ENCODE results near the gene IL6ST. TPM values are rescaled to one million over a fixed set of nuclear protein-coding genes. Genes with fewer than 3 reads are reported as not detected.

The IL6ST gene
- total and polyA plus RNA-seq, 2 donors, result 94.1 to 95.9 TPM

DNA sequence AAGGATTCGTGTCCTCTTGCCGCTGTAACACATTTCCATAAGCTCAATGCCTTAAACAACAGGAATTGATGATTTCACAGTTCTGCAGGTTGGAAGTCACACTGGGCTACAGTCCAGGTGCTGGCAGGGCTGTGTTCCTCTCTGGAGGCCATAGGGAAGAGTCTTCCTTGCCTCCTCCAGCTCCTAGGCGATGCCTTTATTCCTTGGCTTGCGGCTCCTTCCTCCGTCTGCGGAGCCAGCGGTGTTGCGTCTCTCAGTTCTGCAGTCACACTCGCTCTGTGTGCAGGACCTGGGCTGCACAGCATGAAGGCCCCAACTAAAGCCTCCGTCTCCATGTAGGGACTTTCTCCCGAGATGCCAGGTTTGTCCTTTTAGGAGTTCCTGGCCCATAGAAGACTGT lies 70.0 kb downstream of the IL6ST start:
- Histone ChIP-seq H3K9me3 (ENCODE audit: control insufficient read depth in 2 of 2, insufficient read depth in 1 of 2, low read length in 1 of 2) (no peaks in the 10 kb centered on the region), H3K27me3 (ENCODE audit: control insufficient read depth in 2 of 2, insufficient read depth in 1 of 2, low read length in 1 of 2) (no peaks in the 10 kb centered on the region), H3K27ac (ENCODE audit: low read depth in 1 of 2, low read length in 1 of 2) (no peak overlapping the region), H3K36me3 (ENCODE audit: control insufficient read depth in 2 of 2, insufficient read depth in 2 of 2, low read length in 1 of 2) (no peaks in the 10 kb centered on the region), H3K4me1 (ENCODE audit: control insufficient read depth in 2 of 2, insufficient read depth in 2 of 2, low read length in 2 of 2) (peaks cover 5 to 12% of the 10 kb centered on the region in 2 donors), H3K4me3 (ENCODE audit: low read length in 2 of 2) (no peak overlapping the region)
- WGBS, result 98% methylated on average over 11 of the region's 11 CpGs
- no peak for DNase-seq (ENCODE audit: low read depth in 6 of 9, low spot score in 9 of 9)

DNA sequence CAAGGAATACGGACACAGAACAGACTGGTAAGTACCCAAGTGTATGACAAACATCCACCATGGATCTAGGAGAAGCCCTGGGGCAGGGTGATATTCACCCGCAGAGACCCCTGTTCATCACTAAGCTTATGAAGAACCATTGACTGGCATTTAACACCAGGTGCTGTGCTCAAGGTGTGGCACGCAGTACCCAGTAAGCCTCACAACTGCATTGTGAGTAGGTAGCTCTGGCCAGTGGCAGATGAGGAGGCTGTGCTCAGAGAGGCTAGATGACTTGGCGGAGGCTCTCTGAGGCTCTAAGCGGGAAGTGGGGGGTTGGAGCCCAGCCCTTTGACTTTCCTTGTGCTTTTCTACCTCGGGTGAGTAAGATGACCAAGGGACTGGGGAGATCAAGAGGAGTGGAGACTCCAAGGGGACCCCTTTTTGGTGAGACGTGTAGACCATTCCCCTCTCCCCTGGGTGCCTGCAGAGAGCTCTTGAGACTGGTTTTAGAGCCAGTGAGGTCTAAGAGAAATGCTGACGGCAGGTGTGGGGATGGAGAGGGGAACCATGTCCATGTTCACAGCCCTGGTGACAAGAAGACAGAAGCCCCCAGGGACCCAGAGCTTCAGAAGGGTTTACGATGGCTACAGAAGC lies 70.8 kb downstream of the IL6ST start:
- H3K4me3 ChIP-seq (ENCODE audit: low read length in 2 of 2), result no peak overlapping the region
- H3K4me1 ChIP-seq (ENCODE audit: control insufficient read depth in 2 of 2, insufficient read depth in 2 of 2, low read length in 2 of 2), result peaks cover 5 to 15% of the 10 kb centered on the region in 2 donors
- peak in 1 of 9 donors; percentile 11 for DNase-seq (ENCODE audit: low read depth in 6 of 9, low spot score in 9 of 9)
- H3K27me3 ChIP-seq (ENCODE audit: control insufficient read depth in 2 of 2, insufficient read depth in 1 of 2, low read length in 1 of 2), result no peaks in the 10 kb centered on the region
- no peak overlapping the region for H3K27ac ChIP-seq (ENCODE audit: low read depth in 1 of 2, low read length in 1 of 2)
- peaks cover 0 to 1% of the 10 kb centered on the region in 2 donors for H3K9me3 ChIP-seq (ENCODE audit: control insufficient read depth in 2 of 2, insufficient read depth in 1 of 2, low read length in 1 of 2)
- no peaks in the 10 kb centered on the region for H3K36me3 ChIP-seq (ENCODE audit: control insufficient read depth in 2 of 2, insufficient read depth in 2 of 2, low read length in 1 of 2)
- whole genome bisulfite sequencing, result 91% methylated on average over 9 of the region's 9 CpGs

DNA sequence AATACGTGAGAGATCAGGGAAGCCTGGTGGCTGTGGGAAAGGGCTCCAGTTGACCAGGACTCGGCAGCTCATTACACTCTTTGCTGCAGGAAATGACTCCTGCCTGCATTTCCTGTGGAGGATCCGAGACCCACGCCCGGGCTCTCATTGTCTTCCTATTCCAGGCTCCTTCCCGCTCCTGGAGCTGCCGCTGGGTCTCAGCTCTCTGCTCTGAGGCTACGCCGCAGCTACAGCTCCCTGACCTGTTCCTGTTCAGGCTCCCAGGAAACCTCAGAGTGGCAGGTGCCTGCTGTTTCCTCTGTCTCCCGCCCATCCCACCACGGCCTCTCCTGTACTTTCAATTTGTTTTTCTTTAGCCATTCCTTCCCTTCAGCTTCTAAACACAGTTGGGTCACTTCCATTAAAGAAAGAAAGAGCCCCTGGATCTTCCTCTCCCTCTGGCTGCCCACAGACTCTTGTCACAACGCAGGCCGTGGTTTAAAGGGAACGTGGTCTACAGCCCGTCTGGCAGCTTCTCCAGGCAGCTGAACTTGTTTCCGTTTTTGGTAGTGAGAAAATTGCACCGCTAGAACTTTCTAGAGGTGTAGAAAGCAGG lies 71.5 kb downstream of the IL6ST start:
- H3K27me3 ChIP-seq (ENCODE audit: control insufficient read depth in 2 of 2, insufficient read depth in 1 of 2, low read length in 1 of 2), result no peaks in the 10 kb centered on the region
- DNase-seq (ENCODE audit: low read depth in 6 of 9, low spot score in 9 of 9), result peak in 6 of 9 donors; percentile 6 to 66 (median 30)
- H3K4me3 ChIP-seq (ENCODE audit: low read length in 2 of 2), result peak overlapping the region; percentile 50 to 55
- 3% methylated on average over 17 of the region's 17 CpGs for WGBS
- peaks cover 0 to 1% of the 10 kb centered on the region in 2 donors for H3K9me3 ChIP-seq (ENCODE audit: control insufficient read depth in 2 of 2, insufficient read depth in 1 of 2, low read length in 1 of 2)
- H3K4me1 ChIP-seq (ENCODE audit: control insufficient read depth in 2 of 2, insufficient read depth in 2 of 2, low read length in 2 of 2), result peaks cover 5 to 15% of the 10 kb centered on the region in 2 donors
- no peaks in the 10 kb centered on the region for H3K36me3 ChIP-seq (ENCODE audit: control insufficient read depth in 2 of 2, insufficient read depth in 2 of 2, low read length in 1 of 2)
- no peak overlapping the region for H3K27ac ChIP-seq (ENCODE audit: low read depth in 1 of 2, low read length in 1 of 2)

GRCh38 chr5:55921617-55922016 lies 73.1 kb downstream of the IL6ST start:
- 98% methylated on average over 4 of the region's 4 CpGs for WGBS
- Histone ChIP-seq H3K27ac (ENCODE audit: low read depth in 1 of 2, low read length in 1 of 2) (no peak overlapping the region), H3K27me3 (ENCODE audit: control insufficient read depth in 2 of 2, insufficient read depth in 1 of 2, low read length in 1 of 2) (no peaks in the 10 kb centered on the region), H3K9me3 (ENCODE audit: control insufficient read depth in 2 of 2, insufficient read depth in 1 of 2, low read length in 1 of 2) (peaks cover 0 to 1% of the 10 kb centered on the region in 2 donors), H3K4me3 (ENCODE audit: low read length in 2 of 2) (no peak overlapping the region), H3K4me1 (ENCODE audit: control insufficient read depth in 2 of 2, insufficient read depth in 2 of 2, low read length in 2 of 2) (peaks cover 5 to 15% of the 10 kb centered on the region in 2 donors), H3K36me3 (ENCODE audit: control insufficient read depth in 2 of 2, insufficient read depth in 2 of 2, low read length in 1 of 2) (no peaks in the 10 kb centered on the region)
- DNase-seq (ENCODE audit: low read depth in 6 of 9, low spot score in 9 of 9), result no peak

DNA sequence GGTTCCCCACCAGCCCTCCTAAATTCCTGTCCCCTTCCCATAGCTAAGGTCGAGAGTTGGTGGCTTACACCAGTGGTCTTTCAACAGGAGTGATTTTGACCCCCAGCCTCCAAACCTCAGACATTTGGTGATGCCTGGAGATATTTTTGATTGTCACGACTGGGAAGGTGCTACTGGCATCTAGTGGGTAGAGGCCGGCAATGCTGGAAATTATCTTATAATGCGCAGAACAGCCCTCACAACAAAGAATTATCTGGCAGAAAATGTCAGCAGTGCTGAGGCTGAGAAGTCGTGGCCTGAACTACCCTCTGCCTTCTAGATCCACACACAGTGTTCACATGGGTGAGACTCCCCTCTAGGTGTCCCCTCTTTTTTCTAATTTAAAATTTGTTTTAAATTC lies 74.0 kb downstream of the IL6ST start:
- Histone ChIP-seq H3K4me3 (ENCODE audit: low read length in 2 of 2) (no peak overlapping the region), H3K9me3 (ENCODE audit: control insufficient read depth in 2 of 2, insufficient read depth in 1 of 2, low read length in 1 of 2) (peaks cover 0 to 1% of the 10 kb centered on the region in 2 donors), H3K27me3 (ENCODE audit: control insufficient read depth in 2 of 2, insufficient read depth in 1 of 2, low read length in 1 of 2) (no peaks in the 10 kb centered on the region), H3K27ac (ENCODE audit: low read depth in 1 of 2, low read length in 1 of 2) (no peak overlapping the region), H3K4me1 (ENCODE audit: control insufficient read depth in 2 of 2, insufficient read depth in 2 of 2, low read length in 2 of 2) (peaks cover 5 to 15% of the 10 kb centered on the region in 2 donors), H3K36me3 (ENCODE audit: control insufficient read depth in 2 of 2, insufficient read depth in 2 of 2, low read length in 1 of 2) (no peaks in the 10 kb centered on the region)
- 88% methylated on average over 5 of the region's 5 CpGs for WGBS
- no peak for DNase-seq (ENCODE audit: low read depth in 6 of 9, low spot score in 9 of 9)

DNA sequence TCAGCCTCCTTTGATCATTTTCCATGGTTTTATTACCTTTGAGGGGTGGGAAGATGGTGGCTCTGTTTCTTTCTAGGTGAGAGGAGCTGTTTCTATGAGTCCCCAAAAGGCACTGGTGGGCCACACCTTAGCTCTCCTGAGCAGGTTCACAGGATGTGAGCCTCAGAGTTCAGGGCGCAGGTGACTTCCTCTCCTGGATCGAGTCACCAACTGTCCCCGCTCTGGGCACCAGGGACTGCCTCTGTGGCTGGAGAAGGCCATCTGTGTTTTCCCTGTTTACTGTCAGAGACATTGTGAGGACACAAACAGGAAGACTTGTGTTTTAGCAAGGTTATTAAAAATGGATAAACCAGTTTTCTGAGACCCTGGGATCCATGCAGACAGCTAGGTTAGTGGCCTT lies 75.1 kb downstream of the IL6ST start:
- H3K27me3 ChIP-seq (ENCODE audit: control insufficient read depth in 2 of 2, insufficient read depth in 1 of 2, low read length in 1 of 2), result no peaks in the 10 kb centered on the region
- DNase-seq (ENCODE audit: low read depth in 6 of 9, low spot score in 9 of 9), result peak in 1 of 9 donors; percentile 16
- 36% methylated on average over 3 of the region's 3 CpGs for WGBS
- no peaks in the 10 kb centered on the region for H3K36me3 ChIP-seq (ENCODE audit: control insufficient read depth in 2 of 2, insufficient read depth in 2 of 2, low read length in 1 of 2)
- H3K27ac ChIP-seq (ENCODE audit: low read depth in 1 of 2, low read length in 1 of 2), result no peak overlapping the region
- H3K4me1 ChIP-seq (ENCODE audit: control insufficient read depth in 2 of 2, insufficient read depth in 2 of 2, low read length in 2 of 2), result peaks cover 5 to 15% of the 10 kb centered on the region in 2 donors
- H3K4me3 ChIP-seq (ENCODE audit: low read length in 2 of 2), result no peak overlapping the region
- H3K9me3 ChIP-seq (ENCODE audit: control insufficient read depth in 2 of 2, insufficient read depth in 1 of 2, low read length in 1 of 2), result peaks cover 0 to 1% of the 10 kb centered on the region in 2 donors

DNA sequence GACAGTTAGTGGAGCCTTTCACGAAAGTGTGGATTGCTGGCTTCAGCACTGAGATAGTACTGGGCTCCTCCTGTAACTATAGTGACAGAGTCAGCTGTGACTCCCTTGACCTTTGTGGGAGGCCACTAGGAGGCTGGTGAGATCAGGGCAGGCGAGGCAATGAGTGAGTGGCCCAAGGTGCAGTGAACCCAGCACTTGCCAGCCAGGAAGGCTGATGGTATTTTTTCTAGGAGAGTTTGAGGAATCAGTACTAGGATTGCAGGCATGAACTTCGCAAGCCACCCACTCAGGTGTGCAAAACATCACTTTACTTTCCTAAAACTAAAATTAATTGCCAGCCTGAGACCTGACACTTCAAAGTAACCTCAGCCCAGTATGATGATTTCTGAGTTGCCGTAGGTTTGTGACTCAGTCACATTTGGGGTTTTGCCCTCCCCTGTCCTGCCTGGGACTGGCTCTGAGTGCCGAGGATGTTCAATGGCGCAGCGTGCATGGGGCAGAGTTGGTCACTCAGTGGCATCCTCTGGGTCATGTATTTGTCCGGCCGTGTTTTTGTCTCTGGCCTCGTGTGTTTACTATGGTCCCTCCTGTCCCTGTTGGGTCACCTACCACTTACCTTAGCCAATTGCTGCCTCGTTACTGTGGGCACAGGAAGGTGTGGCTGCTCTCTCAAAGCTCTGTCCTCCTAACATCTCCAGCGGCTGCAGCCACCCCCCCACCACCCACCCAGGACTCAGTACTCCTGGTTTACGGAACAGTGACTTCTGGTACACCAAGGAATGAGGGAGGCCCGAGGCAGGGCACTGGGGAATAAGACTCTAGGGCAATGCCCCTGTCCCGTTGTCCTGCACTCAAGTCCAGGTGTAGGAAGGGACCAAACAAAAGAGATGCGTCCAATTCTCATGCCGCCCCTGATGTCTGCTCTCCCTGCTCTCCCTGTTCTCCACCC lies 76.4 kb downstream of the IL6ST start:
- WGBS, result 96% methylated on average over 17 of the region's 17 CpGs
- DNase-seq (ENCODE audit: low read depth in 6 of 9, low spot score in 9 of 9), result no peak
- Histone ChIP-seq H3K27ac (ENCODE audit: low read depth in 1 of 2, low read length in 1 of 2) (no peak overlapping the region), H3K9me3 (ENCODE audit: control insufficient read depth in 2 of 2, insufficient read depth in 1 of 2, low read length in 1 of 2) (peaks cover 0 to 1% of the 10 kb centered on the region in 2 donors), H3K36me3 (ENCODE audit: control insufficient read depth in 2 of 2, insufficient read depth in 2 of 2, low read length in 1 of 2) (no peaks in the 10 kb centered on the region), H3K4me1 (ENCODE audit: control insufficient read depth in 2 of 2, insufficient read depth in 2 of 2, low read length in 2 of 2) (peaks cover 0 to 8% of the 10 kb centered on the region in 2 donors), H3K27me3 (ENCODE audit: control insufficient read depth in 2 of 2, insufficient read depth in 1 of 2, low read length in 1 of 2) (no peaks in the 10 kb centered on the region), H3K4me3 (ENCODE audit: low read length in 2 of 2) (no peak overlapping the region)

DNA sequence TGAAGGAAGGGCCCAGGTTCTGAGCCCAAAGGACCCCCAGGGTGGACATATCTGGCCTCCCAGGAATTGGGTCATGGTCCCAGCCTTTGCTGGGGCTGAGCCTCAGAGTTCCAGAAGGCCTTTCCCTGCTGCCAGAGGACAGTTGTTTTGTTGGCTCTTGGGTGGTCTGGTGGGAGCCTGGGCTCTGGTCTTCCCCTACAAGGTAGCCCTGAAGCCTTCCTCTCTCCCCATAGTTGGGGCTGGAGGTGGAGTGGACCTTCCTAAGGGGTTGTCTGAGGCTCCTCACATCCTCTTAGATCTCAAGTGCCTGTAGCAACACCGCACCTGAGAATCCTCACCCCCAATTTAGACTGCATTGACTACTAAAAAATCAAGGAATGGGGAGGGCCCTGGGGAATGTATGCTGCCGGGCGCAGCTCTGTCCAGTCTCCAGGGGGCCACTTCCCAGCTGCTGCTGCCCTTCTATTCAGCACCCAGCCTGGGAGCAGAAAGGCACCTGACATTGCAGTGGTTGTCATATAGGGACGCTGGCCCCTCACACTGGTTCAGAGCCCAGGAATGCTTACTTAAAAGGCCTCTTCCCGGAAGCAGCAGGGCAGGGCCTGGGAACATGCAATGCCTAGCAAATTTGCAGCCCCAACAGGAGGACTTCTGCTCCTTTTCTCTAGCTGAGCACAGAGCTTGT lies 77.2 kb downstream of the IL6ST start:
- Histone ChIP-seq H3K27ac (ENCODE audit: low read depth in 1 of 2, low read length in 1 of 2) (no peak overlapping the region), H3K4me3 (ENCODE audit: low read length in 2 of 2) (no peak overlapping the region), H3K36me3 (ENCODE audit: control insufficient read depth in 2 of 2, insufficient read depth in 2 of 2, low read length in 1 of 2) (no peaks in the 10 kb centered on the region), H3K9me3 (ENCODE audit: control insufficient read depth in 2 of 2, insufficient read depth in 1 of 2, low read length in 1 of 2) (peaks cover 0 to 1% of the 10 kb centered on the region in 2 donors), H3K4me1 (ENCODE audit: control insufficient read depth in 2 of 2, insufficient read depth in 2 of 2, low read length in 2 of 2) (peaks cover 0 to 3% of the 10 kb centered on the region in 2 donors), H3K27me3 (ENCODE audit: control insufficient read depth in 2 of 2, insufficient read depth in 1 of 2, low read length in 1 of 2) (no peaks in the 10 kb centered on the region)
- WGBS, result 98% methylated on average over 5 of the region's 5 CpGs
- no peak for DNase-seq (ENCODE audit: low read depth in 6 of 9, low spot score in 9 of 9)
